ENCODE data around the gene ZNF483. TPM values are rescaled to one million over a fixed set of nuclear protein-coding genes. Genes with fewer than 3 reads are reported as not detected.

ZNF483 gene
- total and polyA plus RNA-seq, 9 of the 15 experiments (the other 6 are each of a cell fraction or from before 2014, with no cell fraction given), result 0.04 to 1.0 (median 0.38) TPM

GRCh38 chr9:111483858-111484571 lies 41.0 kb upstream of the ZNF483 start, which contains the start of gene ECPAS (continued):
- TF ChIP-seq CHD7 (IDR thresholded peaks at IDR 0.05; ENCODE audit: low read depth, low read length) (no peak), RBM34 (IDR thresholded peaks at IDR 0.05; ENCODE audit: borderline replicate concordance, insufficient read depth, low read length) (no peak), NCOA6 (IDR thresholded peaks at IDR 0.05) (no peak), PCBP1 (IDR thresholded peaks at IDR 0.05; ENCODE audit: low read depth, low read length, poor library complexity, severe bottlenecking) (no peak), TFAM (CRISPR knock-in tag; conservative IDR thresholded peaks at IDR 0.05) (no peak), ADNP (tag; IDR thresholded peaks at IDR 0.05) (no peak), PPARD (CRISPR knock-in tag; IDR thresholded peaks at IDR 0.05) (no peak), TRIM25 (IDR thresholded peaks at IDR 0.05; ENCODE audit: borderline replicate concordance) (no peak), ZC3H8 (IDR thresholded peaks at IDR 0.05) (no peak), ZKSCAN1 (IDR thresholded peaks at IDR 0.05; ENCODE audit: low read depth, low read length) (no peak), THRA (IDR thresholded peaks at IDR 0.05) (no peak), RUNX1 (IDR thresholded peaks at IDR 0.05; ENCODE audit: low read depth) (no peak), MXD1 (CRISPR knock-in tag; IDR thresholded peaks at IDR 0.05; ENCODE audit: borderline replicate concordance, poor library complexity, severe bottlenecking) (no peak)

All from K562 (cell line).